NB4 (cell line): Measurements from ENCODE around the gene ST6GALNAC2.

Source experiments
- CTCF ChIP-seq: IDR thresholded peaks from one replicate; pipeline ENCODE4 v1.5.1; 2012; ENCODE audit warnings: low read depth, low read length
- MYC ChIP-seq: IDR thresholded peaks from 2 replicates; pipeline ENCODE4 v1.6.1; 2011; ENCODE audit warnings: low read depth, low read length
- POLR2A ChIP-seq: IDR thresholded peaks from 2 replicates; pipeline ENCODE4 v1.6.1; 2011; ENCODE audit warnings: mild to moderate bottlenecking; ENCODE audit not compliant: insufficient read length; ENCODE audit errors: extremely low read depth

DNA sequence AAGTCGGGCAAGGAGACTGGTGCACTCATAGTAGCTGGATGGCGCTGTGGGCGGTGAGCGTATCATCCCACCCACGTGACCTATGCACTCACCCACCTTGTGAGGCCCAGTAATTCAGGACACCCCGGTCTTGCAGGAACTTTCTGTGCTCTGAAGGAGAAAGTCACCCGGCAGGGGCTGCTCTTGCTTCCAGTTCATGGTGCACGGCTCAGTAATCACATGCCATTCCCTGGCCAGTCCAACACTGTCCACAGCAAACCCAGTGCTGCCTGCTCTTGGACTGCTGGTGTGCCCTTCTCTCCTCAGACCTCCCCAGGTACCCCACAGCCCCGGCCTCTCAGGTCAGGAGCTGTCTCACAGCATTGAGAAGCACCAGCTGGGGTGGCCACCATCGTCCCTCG lies 68.0 kb downstream of the ST6GALNAC2 start:
- TF ChIP-seq POLR2A (no peak), CTCF (no peak), MYC (no peak)
